ENCODE data around the gene SPR. TPM values are rescaled to one million over a fixed set of nuclear protein-coding genes. Genes with fewer than 3 reads are reported as not detected.
"Not testable (repeated sequence)": the region's sequence is repeated elsewhere in the genome, so short reads cannot be mapped to it uniquely, and the experiment has no call there.

The SPR gene
- total and polyA plus RNA-seq, 3 donors from 2014 or later = 15.7 to 27.6 (median 21.7) TPM

DNA sequence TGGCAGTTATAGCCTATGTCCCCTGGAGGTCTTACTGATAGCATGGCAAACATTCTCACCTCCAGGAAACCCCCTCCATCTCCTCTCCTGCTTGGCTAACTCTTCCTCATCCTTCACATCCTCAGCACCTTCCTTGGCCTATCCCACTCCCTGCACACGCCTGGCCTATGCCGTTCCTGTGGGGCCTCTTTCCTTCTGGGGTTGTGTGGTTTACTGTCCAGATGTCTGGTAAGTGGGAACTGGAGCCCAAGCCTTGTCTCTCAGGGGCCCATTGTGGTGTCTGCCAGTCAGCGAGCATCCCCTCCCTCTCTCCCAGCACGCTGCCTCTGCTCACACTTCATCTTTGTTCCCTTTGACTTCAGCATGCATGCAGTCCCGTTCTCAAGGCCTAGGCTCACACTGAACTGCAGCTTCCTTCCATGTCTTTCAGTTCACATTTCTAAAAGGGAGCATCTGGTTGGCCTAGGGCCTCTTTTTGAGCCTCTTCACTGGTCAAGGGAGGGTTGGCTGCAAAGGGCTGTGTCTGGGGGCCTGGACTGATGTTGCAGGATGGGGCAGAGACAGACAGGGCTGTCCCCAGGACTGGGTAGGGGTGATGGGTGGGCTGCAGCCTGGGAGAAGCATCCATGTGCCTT lies 13.1 kb downstream of the SPR start:
- Histone ChIP-seq H3K36me3 (ENCODE audit: low read depth, missing control alignments) (no peaks in the 10 kb centered on the region), H3K9me3 (no peaks in the 10 kb centered on the region), H3K27me3 (no peaks in the 10 kb centered on the region), H3K27ac (no peak overlapping the region), H3K4me3 (no peak overlapping the region), H3K4me1 (peaks cover 5% of the 10 kb centered on the region)
- DNase-seq = no peak
- TF ChIP-seq POLR2A (IDR thresholded peaks at IDR 0.05) = no peak
- TF ChIP-seq, protein P1, sequence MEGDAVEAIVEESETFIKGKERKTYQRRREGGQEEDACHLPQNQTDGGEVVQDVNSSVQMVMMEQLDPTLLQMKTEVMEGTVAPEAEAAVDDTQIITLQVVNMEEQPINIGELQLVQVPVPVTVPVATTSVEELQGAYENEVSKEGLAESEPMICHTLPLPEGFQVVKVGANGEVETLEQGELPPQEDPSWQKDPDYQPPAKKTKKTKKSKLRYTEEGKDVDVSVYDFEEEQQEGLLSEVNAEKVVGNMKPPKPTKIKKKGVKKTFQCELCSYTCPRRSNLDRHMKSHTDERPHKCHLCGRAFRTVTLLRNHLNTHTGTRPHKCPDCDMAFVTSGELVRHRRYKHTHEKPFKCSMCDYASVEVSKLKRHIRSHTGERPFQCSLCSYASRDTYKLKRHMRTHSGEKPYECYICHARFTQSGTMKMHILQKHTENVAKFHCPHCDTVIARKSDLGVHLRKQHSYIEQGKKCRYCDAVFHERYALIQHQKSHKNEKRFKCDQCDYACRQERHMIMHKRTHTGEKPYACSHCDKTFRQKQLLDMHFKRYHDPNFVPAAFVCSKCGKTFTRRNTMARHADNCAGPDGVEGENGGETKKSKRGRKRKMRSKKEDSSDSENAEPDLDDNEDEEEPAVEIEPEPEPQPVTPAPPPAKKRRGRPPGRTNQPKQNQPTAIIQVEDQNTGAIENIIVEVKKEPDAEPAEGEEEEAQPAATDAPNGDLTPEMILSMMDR (IDR thresholded peaks at IDR 0.05) = no peak
- intact Hi-C loops (cut with DNase I; ENCODE audit: low total_unique reads) = no loop called here
- 89 to 95% methylated on average over 5 of the region's 5 CpGs for WGBS, 2 donors

DNA sequence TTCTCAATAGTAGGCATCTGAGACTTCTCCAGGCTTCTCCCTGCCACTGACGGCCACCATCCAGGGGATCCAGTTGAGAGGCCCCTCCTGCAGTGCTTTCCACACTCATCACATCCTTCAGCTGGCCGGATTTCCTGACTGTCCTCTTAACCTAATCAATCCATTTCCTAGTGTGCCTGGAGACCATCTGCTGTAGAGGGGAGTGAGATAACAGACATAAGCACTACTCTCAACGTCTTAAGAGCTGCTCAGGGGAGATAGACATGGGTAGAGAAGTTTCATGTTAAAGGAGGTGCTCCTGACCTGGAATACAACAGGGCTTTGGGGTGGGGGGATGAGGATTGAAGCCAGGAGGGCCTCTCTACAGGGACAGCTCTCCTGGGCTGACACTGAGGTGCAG lies 14.2 kb downstream of the SPR start:
- H3K4me3 ChIP-seq = no peak overlapping the region
- WGBS, 2 donors = 51 to 59% methylated on average over 2 to 3 of the region's 3 CpGs
- no peaks in the 10 kb centered on the region for H3K27me3 ChIP-seq
- TF ChIP-seq, protein P1 (IDR thresholded peaks at IDR 0.05) = no peak
- TF ChIP-seq POLR2A (IDR thresholded peaks at IDR 0.05) = no peak
- H3K36me3 ChIP-seq (ENCODE audit: low read depth, missing control alignments) = no peaks in the 10 kb centered on the region
- intact Hi-C loops (cut with DNase I; ENCODE audit: low total_unique reads) = no loop called here
- H3K27ac ChIP-seq = no peak overlapping the region
- H3K4me1 ChIP-seq = no peaks in the 10 kb centered on the region
- H3K9me3 ChIP-seq = no peaks in the 10 kb centered on the region
- no peak for DNase-seq

DNA sequence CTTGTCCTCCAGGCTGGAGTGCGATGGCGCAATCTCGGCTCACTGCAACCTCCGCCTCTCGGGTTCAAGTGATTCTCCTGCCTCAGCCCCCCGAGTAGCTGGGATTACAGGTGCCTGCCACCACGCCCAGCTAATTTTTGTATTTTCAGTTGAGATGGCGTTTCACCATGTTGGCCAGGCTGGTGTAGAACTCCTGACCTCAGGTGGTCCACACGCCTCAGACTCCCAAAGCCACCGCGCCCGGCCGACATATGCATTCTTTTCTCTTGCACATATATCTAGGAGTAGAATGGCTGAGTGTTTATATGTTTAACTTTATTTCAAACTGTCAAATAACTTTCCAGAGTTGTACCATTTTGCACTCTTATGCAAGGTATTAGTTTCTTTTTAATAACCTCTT lies 20.2 kb downstream of the SPR start:
- DNase-seq; H3K9me3 ChIP-seq; H3K4me1 ChIP-seq; H3K4me3 ChIP-seq; H3K27me3 ChIP-seq; H3K27ac ChIP-seq; intact Hi-C loops (cut with DNase I; ENCODE audit: low total_unique reads); H3K36me3 ChIP-seq (ENCODE audit: low read depth, missing control alignments): not testable (repeated sequence)
- WGBS, 2 donors = 90 to 94% methylated on average over 13 of the region's 13 CpGs

DNA sequence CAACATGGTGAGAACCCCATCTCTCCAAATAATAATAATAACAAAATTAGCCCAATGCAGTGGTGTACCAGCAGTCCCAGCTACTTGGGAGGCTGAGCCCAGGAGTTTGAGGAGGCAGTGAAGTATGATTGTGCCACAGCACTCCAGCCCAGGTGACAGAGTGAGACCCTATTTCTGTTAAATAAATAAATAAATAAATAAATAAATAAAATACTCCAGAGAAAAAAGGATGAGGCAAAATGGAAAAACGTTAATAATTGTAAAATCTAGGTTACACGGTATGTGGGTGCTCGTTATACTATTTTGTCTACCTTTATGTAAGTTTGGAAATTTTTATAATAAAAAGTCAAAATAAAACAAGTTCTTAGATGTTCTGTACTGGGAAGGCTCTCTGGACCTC lies 21.5 kb downstream of the SPR start:
- DNase-seq = no peak
- no peaks in the 10 kb centered on the region for H3K27me3 ChIP-seq

DNA sequence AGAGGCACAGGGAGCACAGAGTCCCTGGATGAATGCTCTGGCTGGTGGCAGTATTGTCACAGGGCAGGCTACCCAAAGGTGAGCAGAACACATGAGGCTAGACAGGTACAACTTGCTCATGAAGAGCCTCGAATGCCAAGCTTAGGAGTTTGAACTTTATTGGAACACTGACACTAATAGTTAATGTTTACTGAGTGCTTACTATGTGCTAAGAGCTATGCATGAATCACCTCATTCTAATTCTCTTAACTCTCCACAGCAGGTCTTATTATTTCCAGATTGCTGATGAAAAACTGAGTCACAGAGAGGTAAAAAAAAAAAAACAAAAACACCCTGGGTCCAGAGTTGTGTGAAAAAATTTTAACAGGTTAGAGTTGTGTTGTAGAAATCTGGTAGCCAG lies 24.0 kb downstream of the SPR start:
- Histone ChIP-seq H3K4me3 (no peak overlapping the region), H3K27ac (no peak overlapping the region), H3K27me3 (peaks cover 4% of the 10 kb centered on the region), H3K4me1 (peaks cover 8% of the 10 kb centered on the region), H3K36me3 (ENCODE audit: low read depth, missing control alignments) (no peaks in the 10 kb centered on the region), H3K9me3 (no peaks in the 10 kb centered on the region)
- intact Hi-C loops (cut with DNase I; ENCODE audit: low total_unique reads) = no loop called here
- 71 to 86% methylated on average over 1 of the region's 1 CpG for WGBS, 2 donors
- no peak for DNase-seq
- TF ChIP-seq, protein P1 (IDR thresholded peaks at IDR 0.05) = no peak
- TF ChIP-seq POLR2A (IDR thresholded peaks at IDR 0.05) = no peak

More for the DNA sequence above, 21.5 kb downstream of the SPR start:
- Histone ChIP-seq H3K36me3 (ENCODE audit: low read depth, missing control alignments) (no peaks in the 10 kb centered on the region), H3K4me1 (no peaks in the 10 kb centered on the region), H3K27ac (no peak overlapping the region), H3K4me3 (no peak overlapping the region), H3K9me3 (no peaks in the 10 kb centered on the region)
- intact Hi-C loops (cut with DNase I; ENCODE audit: low total_unique reads) = no loop called here
- WGBS, 2 donors = 86 to 89% methylated on average over 3 of the region's 3 CpGs
- TF ChIP-seq, protein P1 (IDR thresholded peaks at IDR 0.05) = no peak
- no peak for TF ChIP-seq POLR2A (IDR thresholded peaks at IDR 0.05)

Data from testis (tissue), 3 donors.